GM12874 (cell line): ENCODE measurements around the gene FAM222B.

Experiments used
- TF ChIP-seq, protein P1 (sequence below): IDR thresholded peaks from 2 replicates; pipeline ENCODE4 v1.5.1; 2011; ENCODE audit warnings: low read depth, mild to moderate bottlenecking, control low read depth, low read length, moderate library complexity; ENCODE audit not compliant: insufficient read depth

Gene FAM222B

DNA sequence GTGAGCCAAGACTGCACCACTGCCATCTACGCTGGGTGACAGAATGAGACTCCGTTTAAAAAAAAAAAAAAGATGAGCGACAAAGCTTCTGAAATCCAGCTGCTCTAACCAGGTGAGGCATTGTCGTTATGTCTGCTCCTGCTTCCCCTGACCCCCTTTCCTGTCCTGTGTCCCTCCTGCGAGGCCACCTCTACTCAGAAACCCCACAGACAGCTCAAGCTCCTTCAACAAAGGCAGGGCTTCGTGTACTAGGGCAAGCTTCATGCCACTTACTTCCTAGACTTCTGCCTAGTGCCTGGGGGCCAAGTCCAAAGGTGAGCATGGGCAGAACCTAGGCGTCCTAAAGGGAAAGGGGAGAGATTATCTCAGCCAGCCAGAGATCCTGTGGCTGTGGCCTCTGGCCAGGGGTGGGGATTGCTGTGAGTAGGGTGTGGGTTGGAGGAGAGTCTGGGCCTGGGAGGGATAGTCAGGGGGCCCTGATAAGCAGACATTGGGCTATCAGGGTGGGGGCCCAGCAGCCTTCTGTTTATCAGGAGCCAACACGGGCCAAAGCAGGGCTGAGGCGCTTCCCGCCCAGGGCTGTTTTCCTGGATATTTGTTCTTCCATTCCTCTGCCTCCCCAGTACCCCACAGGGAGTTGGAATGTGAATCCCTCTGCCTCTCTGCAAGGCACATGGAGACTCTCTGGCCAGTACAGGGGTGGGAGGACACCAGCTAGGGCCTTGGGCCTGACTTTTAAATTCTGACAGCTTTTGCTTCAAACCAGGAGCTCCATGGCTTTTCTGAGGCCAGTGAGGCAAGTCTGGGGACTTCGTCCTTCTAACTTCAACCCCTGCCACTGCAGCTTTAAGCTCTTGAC lies 22.6 kb upstream of the FAM222B start:
- TF ChIP-seq, protein P1, sequence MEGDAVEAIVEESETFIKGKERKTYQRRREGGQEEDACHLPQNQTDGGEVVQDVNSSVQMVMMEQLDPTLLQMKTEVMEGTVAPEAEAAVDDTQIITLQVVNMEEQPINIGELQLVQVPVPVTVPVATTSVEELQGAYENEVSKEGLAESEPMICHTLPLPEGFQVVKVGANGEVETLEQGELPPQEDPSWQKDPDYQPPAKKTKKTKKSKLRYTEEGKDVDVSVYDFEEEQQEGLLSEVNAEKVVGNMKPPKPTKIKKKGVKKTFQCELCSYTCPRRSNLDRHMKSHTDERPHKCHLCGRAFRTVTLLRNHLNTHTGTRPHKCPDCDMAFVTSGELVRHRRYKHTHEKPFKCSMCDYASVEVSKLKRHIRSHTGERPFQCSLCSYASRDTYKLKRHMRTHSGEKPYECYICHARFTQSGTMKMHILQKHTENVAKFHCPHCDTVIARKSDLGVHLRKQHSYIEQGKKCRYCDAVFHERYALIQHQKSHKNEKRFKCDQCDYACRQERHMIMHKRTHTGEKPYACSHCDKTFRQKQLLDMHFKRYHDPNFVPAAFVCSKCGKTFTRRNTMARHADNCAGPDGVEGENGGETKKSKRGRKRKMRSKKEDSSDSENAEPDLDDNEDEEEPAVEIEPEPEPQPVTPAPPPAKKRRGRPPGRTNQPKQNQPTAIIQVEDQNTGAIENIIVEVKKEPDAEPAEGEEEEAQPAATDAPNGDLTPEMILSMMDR = no peak

DNA sequence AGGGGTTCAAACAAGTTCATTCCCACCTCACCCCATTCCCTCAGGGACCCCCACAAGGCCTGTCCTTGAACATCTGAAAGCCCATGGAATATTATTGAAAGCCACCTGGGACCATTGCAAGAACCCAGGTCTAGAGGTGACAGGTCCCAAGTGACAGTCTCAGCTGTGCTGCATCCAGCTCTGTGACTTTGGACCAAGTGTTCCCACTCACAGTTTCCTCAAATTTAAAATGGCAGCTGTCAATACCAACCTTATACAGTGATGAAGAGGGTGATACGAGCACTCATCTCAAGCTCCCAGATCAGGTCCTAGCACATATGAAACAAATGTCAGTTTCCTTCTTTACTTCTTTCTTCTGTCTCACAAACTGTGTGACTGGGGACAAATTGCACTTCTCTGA lies 21.4 kb upstream of the FAM222B start:
- TF ChIP-seq, protein P1 = no peak

DNA sequence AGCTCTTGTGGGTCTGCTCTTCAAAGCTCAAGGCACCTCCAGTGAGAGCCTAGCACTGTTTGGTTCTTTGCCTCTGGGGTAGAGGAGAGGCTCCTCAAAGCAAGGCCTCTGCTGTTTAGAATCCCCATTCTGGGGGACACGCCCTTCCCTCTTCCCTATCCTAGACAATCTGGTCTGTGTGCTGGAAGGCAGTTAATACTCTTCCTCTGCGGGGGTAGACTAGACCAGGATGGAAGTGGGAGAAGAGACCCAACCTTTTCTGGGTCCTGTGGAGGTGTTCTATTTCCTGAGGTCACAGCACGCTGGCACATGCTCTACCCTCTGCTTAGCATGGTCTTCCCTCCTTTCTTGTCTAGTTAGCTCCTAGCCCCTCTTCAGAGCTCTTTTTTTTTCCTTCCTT lies 20.0 kb upstream of the FAM222B start:
- TF ChIP-seq, protein P1 = no peak

DNA sequence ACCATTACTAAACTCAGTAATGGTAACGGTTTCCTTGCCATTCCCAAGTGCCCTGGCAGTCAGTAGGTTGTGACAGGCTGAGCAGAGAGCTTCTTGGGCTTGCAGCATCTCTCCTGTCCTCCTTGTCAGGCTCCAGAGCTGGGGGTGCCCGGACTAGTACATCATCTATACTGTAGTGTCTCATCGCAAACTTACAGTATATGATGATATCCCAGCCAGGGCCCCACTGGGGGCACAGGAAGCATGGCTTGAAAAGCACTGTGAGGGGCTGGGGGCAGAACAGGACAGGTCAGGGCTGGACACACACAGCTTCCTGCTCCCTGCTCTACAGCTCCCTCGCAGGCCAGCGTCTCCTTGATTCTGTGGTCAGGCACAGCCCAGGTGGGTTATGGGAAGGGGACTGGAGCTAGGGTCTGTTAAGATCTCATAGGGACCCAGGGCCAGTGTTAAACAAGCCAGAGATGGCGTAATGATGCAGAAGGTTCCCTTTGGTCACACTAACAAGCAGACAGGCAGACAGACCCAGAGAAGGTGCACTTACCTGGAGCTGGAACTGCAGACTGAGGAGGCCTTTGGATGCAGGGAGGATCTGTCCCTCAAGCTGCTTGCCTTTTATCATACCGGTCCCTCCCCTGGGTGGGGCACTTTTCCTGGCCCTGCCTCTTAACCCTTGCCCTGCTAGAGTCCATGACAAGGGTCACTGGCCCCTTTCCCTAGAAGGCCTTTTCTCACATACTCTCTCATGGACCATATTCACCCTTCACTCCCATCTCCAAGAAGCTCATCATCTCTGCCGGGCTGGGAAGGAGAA lies 19.0 kb upstream of the FAM222B start:
- TF ChIP-seq, protein P1 = no peak

DNA sequence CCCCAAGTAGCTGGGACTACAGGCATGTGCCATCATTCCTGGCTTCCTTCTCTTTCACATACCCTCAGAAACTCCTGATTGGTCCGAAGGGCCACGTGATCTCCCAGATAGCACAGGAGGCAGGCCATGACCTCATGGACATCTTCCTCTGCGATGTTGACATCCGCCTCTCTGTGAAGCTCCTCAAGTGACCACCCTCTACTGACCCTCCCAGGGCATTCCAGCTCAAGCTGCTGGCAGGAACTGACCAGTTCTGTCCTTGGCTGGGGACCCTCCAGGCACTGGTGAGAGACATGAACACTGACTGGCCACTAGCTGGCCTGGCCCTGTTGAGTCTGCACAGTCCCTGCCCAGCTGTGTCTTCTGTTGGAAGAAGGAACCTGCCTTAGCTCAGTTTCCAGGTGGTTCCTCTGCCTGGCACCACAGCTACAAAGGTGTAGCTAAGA lies 17.8 kb upstream of the FAM222B start:
- TF ChIP-seq, protein P1 = no peak

DNA sequence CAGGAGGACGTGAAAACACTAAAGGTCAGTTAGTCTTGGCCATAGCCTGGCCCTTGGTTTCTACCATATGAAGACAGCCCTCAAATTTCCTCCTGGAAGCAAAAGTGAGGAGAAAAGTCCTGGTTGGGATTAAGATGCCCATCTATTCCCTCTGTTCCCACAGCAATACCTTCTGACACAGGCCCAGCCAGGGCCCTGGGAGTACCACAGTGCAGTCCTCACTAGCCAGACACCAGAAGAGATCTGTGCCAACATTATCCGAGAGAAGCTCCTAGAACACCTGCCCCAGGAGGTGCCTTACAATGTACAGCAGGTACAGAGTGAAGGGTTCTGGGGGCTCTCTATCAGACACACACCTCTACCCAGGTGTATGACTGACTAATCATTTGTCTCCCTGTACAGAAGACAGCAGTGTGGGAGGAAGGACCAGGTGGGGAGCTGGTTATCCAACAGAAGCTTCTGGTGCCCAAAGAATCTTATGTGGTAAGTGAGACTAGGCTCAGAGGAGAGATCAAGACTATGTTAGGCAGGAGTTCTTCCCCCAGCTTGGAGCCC lies 16.3 kb upstream of the FAM222B start:
- TF ChIP-seq, protein P1 = no peak
